Stimulated activated CD4-positive, alpha-beta T cell treated with anti-CD3 and anti-CD28 coated beads, Interleukin-2, amount 100 ng/mL, for 24 hours (primary cell): ENCODE measurements around the gene PECR.
A peak's percentile ranks its signal among the peaks of the same experiment; 100 is the strongest.
"Not testable (repeated sequence)": the region's sequence is repeated elsewhere in the genome, so short reads cannot be mapped to it uniquely, and the experiment has no call there.

ENCODE experiments used
- DNase-seq, 2 donors: peaks; one replicate each; pipeline ENCODE4 v3.0.0-alpha.2; 2020

The PECR gene

DNA sequence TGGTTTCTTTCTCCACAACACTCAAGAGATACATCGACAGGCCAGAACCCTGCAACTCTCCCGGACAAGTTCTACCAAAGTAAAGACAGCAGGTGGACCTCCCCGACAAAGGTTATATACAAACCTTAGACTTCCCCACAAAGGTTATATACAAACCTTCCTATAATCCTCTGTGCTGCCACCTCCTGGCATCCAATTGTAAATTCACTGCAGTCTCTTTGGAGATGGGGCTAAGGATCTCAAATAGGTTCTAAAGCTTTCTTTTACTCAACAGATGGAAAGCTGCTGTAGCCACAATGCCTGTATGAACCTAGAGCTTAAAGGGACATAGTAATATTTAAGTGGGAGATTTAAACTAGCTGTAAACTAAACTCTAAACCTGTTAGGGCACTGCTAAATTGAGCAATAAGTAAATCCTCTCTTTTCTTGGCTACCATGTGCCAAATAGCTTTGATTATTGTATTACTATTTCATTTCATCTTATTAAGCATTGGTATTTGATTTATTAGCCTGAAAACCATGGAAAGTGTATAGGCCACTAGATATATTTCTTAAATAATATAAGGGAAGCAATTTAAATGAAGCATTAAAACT lies 58.5 kb downstream of the PECR start:
- DNase-seq = peak; percentile 58 to 63

DNA sequence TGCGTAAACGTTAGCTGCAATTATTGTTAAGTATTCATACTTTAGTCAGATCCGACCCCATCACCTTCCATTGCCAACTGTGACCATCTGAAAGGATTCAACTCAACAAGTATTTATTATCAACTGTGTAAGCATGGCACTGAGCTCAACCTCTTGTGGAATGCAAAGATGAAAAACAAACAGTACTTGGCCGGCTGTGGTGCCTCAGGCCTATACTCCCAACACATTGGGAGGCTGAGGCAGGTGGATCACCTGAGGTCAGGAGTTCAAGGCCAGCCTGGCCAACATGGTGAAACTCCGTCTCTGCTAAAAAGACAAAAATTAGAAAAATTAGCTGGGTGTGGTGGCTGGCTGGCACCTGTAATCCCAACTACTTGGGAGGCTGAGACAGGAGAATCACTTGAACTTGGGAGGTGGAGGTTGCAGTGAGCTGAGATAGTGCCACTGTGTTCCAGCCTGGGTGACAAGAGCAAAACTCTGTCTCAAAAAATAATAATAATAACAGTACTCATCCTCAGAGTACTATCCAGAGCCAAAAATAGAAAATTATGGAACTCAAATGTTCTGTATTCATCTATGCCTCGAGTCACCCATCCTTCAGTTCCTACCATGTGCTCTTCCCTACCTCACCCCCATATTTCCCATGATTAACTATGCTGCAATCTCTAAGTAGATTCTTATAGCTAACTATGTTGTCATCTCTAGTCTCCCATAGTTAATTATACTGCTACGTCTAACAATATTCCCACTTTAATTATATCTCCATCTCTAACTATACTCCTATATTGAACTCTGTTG lies 59.6 kb downstream of the PECR start:
- DNase-seq = no peak

DNA sequence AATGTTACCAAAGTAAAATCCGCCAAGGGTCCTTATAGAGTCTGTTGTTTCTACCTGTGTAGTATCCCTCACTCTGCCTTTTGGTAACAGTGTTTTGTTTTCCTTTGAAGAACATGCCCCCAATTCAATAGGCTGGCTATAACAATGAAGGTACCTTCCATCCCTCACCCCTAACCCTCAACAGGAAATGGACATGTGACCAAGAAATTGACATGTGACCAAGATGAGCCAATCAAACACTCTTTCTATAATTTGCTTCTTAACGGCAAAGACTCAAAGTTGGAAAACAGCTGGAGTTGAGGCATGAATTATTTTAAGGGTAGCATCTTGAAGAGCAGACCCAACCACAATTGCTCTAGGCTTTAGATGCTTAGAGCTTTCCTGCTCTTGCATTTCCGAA lies 62.9 kb downstream of the PECR start:
- no peak for DNase-seq

GRCh38 chr2:216017365-216017764 lies 64.2 kb downstream of the PECR start:
- peak; percentile 32 to 35 for DNase-seq

- DNase-seq = no peak
These were observed 65.0 kb downstream of the PECR start for GRCh38 chr2:216016581-216016980.

DNA sequence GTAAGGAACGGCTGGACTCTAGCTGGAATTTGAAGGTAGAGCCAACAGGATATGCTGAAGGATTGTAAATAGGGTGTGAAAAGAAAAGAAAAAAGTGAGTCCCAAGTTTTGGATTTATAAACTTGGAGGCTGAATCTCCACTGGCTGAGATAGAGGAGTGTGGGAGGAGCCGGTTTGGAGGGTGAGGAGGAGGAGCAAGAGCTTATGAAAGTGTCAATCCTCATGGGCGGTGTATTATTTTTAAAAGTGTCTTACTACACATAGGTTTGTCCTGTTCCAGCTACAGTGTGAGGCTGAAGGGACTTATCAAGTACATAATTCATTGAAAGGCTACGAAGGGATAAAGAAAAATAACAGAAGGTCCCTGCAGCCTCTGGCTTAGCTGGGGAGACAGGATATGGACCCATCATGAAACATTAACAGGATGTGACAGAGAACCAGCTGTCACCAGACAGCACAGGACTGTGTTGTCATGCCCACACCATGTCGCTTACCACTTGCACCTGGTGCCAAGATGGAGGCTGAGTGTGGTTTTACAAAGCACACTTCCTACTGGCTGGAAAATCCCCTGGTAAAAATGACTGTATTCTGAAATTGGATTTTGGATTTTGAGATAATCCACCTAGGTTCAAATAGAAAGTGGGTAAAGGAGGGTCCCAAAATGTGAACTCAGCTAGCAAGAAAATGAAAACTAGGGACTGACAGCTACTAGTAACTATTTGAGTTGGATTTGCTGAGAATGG lies 65.7 kb downstream of the PECR start:
- DNase-seq = peak; percentile 32 to 48

- no peak for DNase-seq
These were observed 66.6 kb downstream of the PECR start for GRCh38 chr2:216014986-216015385.

GRCh38 chr2:216014006-216014405 lies 67.6 kb downstream of the PECR start:
- DNase-seq = no peak

GRCh38 chr2:216013080-216013909 lies 68.3 kb downstream of the PECR start, which contains the start of gene MREG:
MREG (minus strand) TSS chr2:216013551; CDS start chr2:216013327, 224 bp downstream.
- peak; percentile 88 to 89 for DNase-seq

DNA sequence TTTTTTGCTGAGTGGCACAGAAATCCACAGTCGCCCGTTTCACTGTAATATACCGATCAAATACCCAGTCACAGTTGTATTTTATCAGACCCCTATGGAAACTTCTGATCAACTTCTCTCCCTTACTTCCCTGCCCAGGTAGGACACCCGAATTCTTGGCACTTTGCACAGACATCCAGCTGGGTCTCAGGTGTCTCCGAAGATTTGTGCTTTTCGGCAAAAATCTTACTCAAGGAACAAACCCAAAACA lies 68.9 kb downstream of the PECR start:
- DNase-seq = no peak

DNA sequence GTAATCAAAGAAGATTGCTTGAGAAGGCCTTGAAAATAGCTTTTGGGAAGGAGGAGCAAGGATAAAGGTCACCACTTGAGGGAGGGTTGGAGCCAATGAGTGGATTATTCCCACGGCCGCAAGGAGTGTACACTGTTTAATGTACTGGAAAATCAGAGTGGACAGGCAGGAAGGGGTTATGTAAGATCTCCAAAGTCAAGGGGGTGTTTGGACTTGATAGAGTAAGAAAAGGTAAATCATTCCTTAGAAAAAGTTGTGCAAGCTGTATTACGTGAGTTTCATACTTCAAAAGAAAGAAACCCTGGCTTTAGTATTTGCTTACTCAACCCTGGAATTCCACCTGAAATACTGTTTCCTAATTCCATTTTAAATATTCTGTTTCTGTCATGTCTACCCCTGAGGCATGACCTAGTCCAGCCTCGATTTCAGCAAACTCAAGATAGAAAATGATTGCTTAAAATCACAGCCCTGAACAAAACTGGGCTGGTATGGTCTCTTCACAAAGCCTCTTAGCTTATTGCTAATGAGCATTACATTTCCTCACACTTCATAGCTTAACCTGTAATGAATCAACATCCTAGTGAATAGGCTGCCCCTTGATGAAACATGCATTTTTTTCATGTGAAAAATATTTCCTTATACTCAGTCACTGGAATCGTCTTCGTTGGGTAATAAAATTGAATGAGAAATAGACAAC lies 69.3 kb downstream of the PECR start:
- no peak for DNase-seq

- DNase-seq = not testable (repeated sequence)
These were observed 72.4 kb downstream of the PECR start for GRCh38 chr2:216009215-216009614.

DNA sequence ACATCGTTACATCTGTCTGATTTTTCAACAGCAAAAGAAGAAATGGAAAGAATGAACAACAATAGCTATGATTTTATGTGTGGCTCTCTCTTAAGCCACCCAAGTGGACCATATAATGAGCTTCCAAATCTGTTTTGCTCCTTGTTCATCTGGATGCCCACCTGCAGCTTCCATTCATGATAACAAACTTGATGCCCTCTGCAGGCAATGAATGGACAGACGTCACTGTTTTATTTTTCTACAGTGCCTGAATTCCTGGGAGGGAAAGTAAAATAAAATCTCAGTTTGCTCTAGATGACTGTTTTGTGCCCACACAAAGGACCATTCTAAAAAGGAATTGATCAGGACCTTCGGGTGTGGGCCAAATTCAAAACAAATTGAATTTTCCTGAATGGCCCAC lies 73.2 kb downstream of the PECR start:
- DNase-seq = no peak

GRCh38 chr2:216006164-216006663 lies 75.4 kb downstream of the PECR start:
- DNase-seq = peak; percentile 27 to 60

- peak in 1 of 2 donors; percentile 30 for DNase-seq
These were observed 76.8 kb downstream of the PECR start for GRCh38 chr2:216004697-216005283.

DNA sequence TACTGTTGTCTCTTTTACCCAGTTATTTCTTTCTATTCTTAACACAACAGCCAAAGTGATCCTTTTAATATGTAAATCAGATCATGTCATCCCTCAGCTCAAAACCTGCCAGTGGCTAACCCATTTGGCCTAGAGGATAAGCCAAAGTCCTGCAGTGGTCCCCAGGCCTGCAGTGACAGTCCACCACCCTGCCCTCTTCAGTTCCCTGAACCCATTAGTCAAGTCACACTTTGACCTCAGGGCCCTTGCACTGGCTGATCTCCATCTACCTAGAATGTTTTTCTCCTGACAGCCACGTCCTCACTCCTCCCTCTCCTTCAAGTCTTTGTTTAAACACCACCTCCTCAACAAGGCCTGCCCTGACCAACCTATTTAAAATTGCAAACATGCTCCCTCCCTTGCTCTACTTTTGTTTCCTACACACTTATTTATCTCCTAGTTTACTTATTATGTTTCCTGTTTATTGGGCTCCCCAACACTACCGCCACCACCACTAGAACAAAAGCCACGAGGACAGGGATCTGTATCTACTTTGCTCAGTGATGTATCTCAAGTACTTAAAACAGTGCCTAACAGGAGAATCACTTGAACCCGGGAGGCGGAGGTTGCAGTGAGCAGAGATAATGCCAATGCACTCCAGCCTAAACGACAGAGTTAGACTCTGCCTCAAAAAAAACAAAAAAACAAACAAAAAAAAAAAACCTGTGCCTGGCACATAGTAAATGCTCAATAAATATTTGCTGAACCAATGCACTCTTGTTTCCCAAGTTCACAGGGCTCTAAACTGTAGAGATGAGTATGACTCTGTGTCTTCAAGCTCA lies 77.5 kb downstream of the PECR start:
- no peak for DNase-seq

GRCh38 chr2:216002693-216003092 lies 78.9 kb downstream of the PECR start:
- DNase-seq = no peak

- DNase-seq = no peak
These were observed 79.4 kb downstream of the PECR start for GRCh38 chr2:216002101-216002678.

DNA sequence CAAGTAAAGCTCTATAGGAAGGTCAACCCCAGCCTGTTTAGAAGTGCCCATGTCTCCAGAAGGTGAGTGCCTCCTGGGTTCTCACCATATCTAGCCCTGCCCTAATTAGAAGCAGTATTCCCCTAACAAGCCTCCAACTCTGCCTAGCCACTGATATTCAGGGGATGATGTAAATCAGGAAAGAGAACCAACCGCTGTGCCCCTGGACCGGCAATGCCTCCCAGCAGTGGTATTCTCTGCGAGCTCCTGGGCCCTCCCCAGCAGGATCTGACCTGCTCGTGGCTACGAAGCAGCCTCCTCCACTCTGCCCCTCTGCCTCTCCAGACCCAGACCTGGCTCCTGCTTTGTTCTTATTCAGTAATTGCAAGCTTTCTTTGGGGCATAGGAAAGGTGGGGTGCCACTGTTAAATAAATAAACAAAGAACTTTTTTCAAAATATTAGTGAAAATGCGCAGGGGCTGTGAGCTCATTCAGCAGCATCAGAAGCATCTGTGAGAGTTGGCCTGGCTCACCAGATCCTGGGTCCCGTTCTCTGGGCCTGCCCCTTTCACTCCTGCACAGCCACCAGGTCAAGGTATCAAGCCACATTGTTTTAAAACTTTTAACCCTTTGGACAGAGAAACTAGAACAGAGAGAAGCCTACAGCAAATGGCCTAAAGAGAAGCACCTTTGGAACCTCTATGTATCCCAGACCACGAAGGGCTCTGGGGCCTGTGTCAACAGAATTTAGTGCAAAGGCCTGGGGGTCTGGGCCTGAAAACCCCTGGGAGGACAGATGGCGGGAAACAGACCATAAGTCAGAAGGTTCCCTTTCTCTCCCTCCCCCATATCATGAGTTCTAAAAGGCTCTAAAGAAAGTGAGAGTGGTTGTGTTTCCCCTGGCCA lies 80.2 kb downstream of the PECR start:
- DNase-seq = no peak

- DNase-seq = no peak
These were observed 83.0 kb downstream of the PECR start for GRCh38 chr2:215998636-215999035.
